A673 (cell line): ENCODE measurements around the gene MYO1H. TPM values are rescaled to one million over a fixed set of nuclear protein-coding genes. Genes with fewer than 3 reads are reported as not detected.

Source experiments
- BruUV-seq: library from RNA; stranded (reverse); fragments of 400-500 nt; replicated peaks from 2 replicates; lab custom pipeline; 2021; lab: Mats Ljungman, UMichigan
- CTCF ChIA-PET: fragments of 300-600 bp; sonication (Branson Sonifier 250); formaldehyde crosslinking; loops from one replicate; lab custom pipeline; 2022; ENCODE audit warnings: antibody characterized with exemption; lab: Charles Lee
- POLR2A ChIA-PET: fragments of 300-600 bp; sonication (Branson Sonifier 250); formaldehyde crosslinking; loops from one replicate; lab custom pipeline; 2022; ENCODE audit warnings: antibody characterized with exemption; ENCODE audit not compliant: low non-redundant PET; lab: Charles Lee
- DNase-seq: peaks from one replicate; pipeline ENCODE4 v3.0.0-alpha.2; 2015; ENCODE audit warnings: low spot score
- H3K27ac ChIP-seq: fragments of 200-600 bp; sonication (generic); 2 replicates; pipeline ENCODE4 v1.5.1; 2016; ENCODE audit warnings: mixed run types, low read depth, mild to moderate bottlenecking, mixed read lengths, antibody characterized with exemption, low read length; ENCODE audit not compliant: poor library complexity, severe bottlenecking
- H3K27me3 ChIP-seq: fragments of 200-600 bp; sonication (generic); replicated peaks from 2 replicates; pipeline ENCODE4 v1.6.1; 2017; ENCODE audit warnings: mixed run types, low read depth, mild to moderate bottlenecking, mixed read lengths, antibody characterized with exemption, low read length; ENCODE audit not compliant: insufficient read depth, poor library complexity
- H3K36me3 ChIP-seq: fragments of 200-600 bp; sonication (generic); 2 replicates; pipeline ENCODE4 v1.6.1; 2016; ENCODE audit warnings: mixed run types, mild to moderate bottlenecking, mixed read lengths, antibody characterized with exemption, low read length; ENCODE audit not compliant: insufficient read depth, poor library complexity, severe bottlenecking
- H3K4me1 ChIP-seq: fragments of 200-600 bp; sonication (generic); 2 replicates; pipeline ENCODE4 v1.6.1; 2017; ENCODE audit warnings: mixed run types, mild to moderate bottlenecking, mixed read lengths, antibody characterized with exemption, low read length; ENCODE audit not compliant: insufficient read depth, poor library complexity, severe bottlenecking
- H3K4me3 ChIP-seq: fragments of 200-600 bp; sonication (generic); 2 replicates; pipeline ENCODE4 v1.5.1; 2016; ENCODE audit warnings: low read depth, mixed run types, mild to moderate bottlenecking, mixed read lengths, low read length; ENCODE audit not compliant: poor library complexity, severe bottlenecking
- H3K9me3 ChIP-seq: fragments of 200-600 bp; sonication (generic); 2 replicates; pipeline ENCODE4 v1.6.1; 2016; ENCODE audit warnings: mixed run types, low read depth, mild to moderate bottlenecking, mixed read lengths, antibody characterized with exemption, low read length; ENCODE audit not compliant: poor library complexity, severe bottlenecking
- CTCF ChIP-seq: fragments of 300-800, 200-600 bp; sonication (generic); conservative IDR thresholded peaks from 2 replicates; pipeline ENCODE4 v1.5.1; 2017; ENCODE audit warnings: low read depth, mild to moderate bottlenecking, antibody characterized with exemption, low read length, moderate library complexity, mixed read lengths
- EZH2 ChIP-seq: fragments of 200-600 bp; sonication (generic); IDR thresholded peaks from 2 replicates; pipeline ENCODE4 v1.6.1; 2017; ENCODE audit warnings: borderline replicate concordance, low read depth, mild to moderate bottlenecking, mixed read lengths, antibody characterized with exemption, low read length; ENCODE audit not compliant: poor library complexity, severe bottlenecking
- intact Hi-C: fragments of 100-400 bp; cut with micrococcal nuclease; formaldehyde crosslinking; loops from one replicate; pipeline ENCODE4 v1.10.0; 2022; ENCODE audit not compliant: unreplicated experiment
- total RNA-seq: library from RNA; stranded (reverse); gene quantifications from 2 replicates; pipeline ENCODE4 v1.2.3, GENCODE V29; 2021

MYO1H gene
- total RNA-seq, 1 experiment from 2014 or later, result not detected

- POLR2A ChIA-PET, result no interaction called here
Observed at GRCh38 chr12:109489955-109490565, 142.4 kb downstream of the MYO1H start.

GRCh38 chr12:109491671-109492070, 144.0 kb downstream of the MYO1H start:
- Histone ChIP-seq H3K27ac (no peak overlapping the region), H3K4me1 (no peaks in the 10 kb centered on the region), H3K9me3 (no peaks in the 10 kb centered on the region), H3K4me3 (no peak overlapping the region), H3K36me3 (peaks cover 38% of the 10 kb centered on the region), H3K27me3 (no peaks in the 10 kb centered on the region)
- intact Hi-C loops, result no loop called here
- ChIA-PET POLR2A (no interaction called here), CTCF (no interaction called here)
- DNase-seq, result no peak
- BruUV-seq, result no TSS peak
- no peak for TF ChIP-seq EZH2
- no peak for TF ChIP-seq CTCF

More at GRCh38 chr12:109489955-109490565, 142.4 kb downstream of the MYO1H start:
- TF ChIP-seq EZH2, result no peak
- no TSS peak for BruUV-seq
- CTCF ChIA-PET, result no interaction called here
- Histone ChIP-seq H3K4me3 (no peak overlapping the region), H3K27me3 (no peaks in the 10 kb centered on the region), H3K36me3 (peaks cover 54% of the 10 kb centered on the region), H3K27ac (no peak overlapping the region), H3K9me3 (no peaks in the 10 kb centered on the region), H3K4me1 (no peaks in the 10 kb centered on the region)
- no peak for DNase-seq
- intact Hi-C loops, result no loop called here

GRCh38 chr12:109492371-109492770, 144.7 kb downstream of the MYO1H start:
- H3K36me3 ChIP-seq, result peaks cover 30% of the 10 kb centered on the region
- no TSS peak for BruUV-seq
- H3K4me1 ChIP-seq, result no peaks in the 10 kb centered on the region
- ChIA-PET CTCF (no interaction called here), POLR2A (no interaction called here)
- H3K27ac ChIP-seq, result no peak overlapping the region
- no peak for DNase-seq
- no peaks in the 10 kb centered on the region for H3K9me3 ChIP-seq
- H3K4me3 ChIP-seq, result no peak overlapping the region
- H3K27me3 ChIP-seq, result no peaks in the 10 kb centered on the region
- intact Hi-C loops, result no loop called here
- no peak for TF ChIP-seq EZH2
- no peak for TF ChIP-seq CTCF

- ChIA-PET POLR2A (no interaction called here), CTCF (no interaction called here)
- no peak for DNase-seq
- Histone ChIP-seq H3K9me3 (no peaks in the 10 kb centered on the region), H3K27ac (no peak overlapping the region), H3K4me3 (no peak overlapping the region), H3K36me3 (peaks cover 23% of the 10 kb centered on the region), H3K27me3 (no peaks in the 10 kb centered on the region), H3K4me1 (no peaks in the 10 kb centered on the region)
- intact Hi-C loops, result no loop called here
- no TSS peak for BruUV-seq
- TF ChIP-seq CTCF (no peak), EZH2 (no peak)
Observed at GRCh38 chr12:109493090-109493489, 145.4 kb downstream of the MYO1H start.
